NCI-H748 (cell line): Measurements from ENCODE around the gene LRRC74A.

ENCODE experiments used
- DNase-seq: peaks from one replicate; lab custom pipeline; 2025; ENCODE audit not compliant: unreplicated experiment; lab: John Stamatoyannopoulos, UW

LRRC74A gene

GRCh38 chr14:76810525-76810924 lies 15.7 kb upstream of the LRRC74A start:
- DNase-seq = no peak

- peak; percentile 35 for DNase-seq
Measured at GRCh38 chr14:76810953-76811400, 15.2 kb upstream of the LRRC74A start.

- DNase-seq = no peak
Measured at GRCh38 chr14:76811561-76811960, 14.6 kb upstream of the LRRC74A start.

GRCh38 chr14:76812093-76812421 lies 14.2 kb upstream of the LRRC74A start:
- DNase-seq = peak; percentile 61

- peak; percentile 97 for DNase-seq
Measured at GRCh38 chr14:76812422-76813383, 13.5 kb upstream of the LRRC74A start, which contains the start of gene ANGEL1. Gene ANGEL1, minus strand, starts transcription at chr14:76812882. Its CDS starts 55 bp downstream, at chr14:76812827.

GRCh38 chr14:76814726-76815645 lies 11.2 kb upstream of the LRRC74A start:
- DNase-seq = no peak

GRCh38 chr14:76820700-76821099 lies 5.5 kb upstream of the LRRC74A start:
- DNase-seq = no peak

GRCh38 chr14:76827696-76828296 lies 1.6 kb downstream of the LRRC74A start:
- DNase-seq = no peak

GRCh38 chr14:76828339-76829012 lies 2.3 kb downstream of the LRRC74A start:
- no peak for DNase-seq

- DNase-seq = no peak
Measured at GRCh38 chr14:76829013-76829365, 2.8 kb downstream of the LRRC74A start.

GRCh38 chr14:76829650-76830421 lies 3.6 kb downstream of the LRRC74A start:
- DNase-seq = peak; percentile 28

- no peak for DNase-seq
Measured at GRCh38 chr14:76830556-76830955, 4.3 kb downstream of the LRRC74A start.

- no peak for DNase-seq
Measured at GRCh38 chr14:76832503-76832988, 6.3 kb downstream of the LRRC74A start.

GRCh38 chr14:76833011-76833410 lies 6.8 kb downstream of the LRRC74A start:
- DNase-seq = no peak

- DNase-seq = peak; percentile 25
Measured at GRCh38 chr14:76834241-76834661, 8.0 kb downstream of the LRRC74A start.

GRCh38 chr14:76836029-76836630 lies 9.9 kb downstream of the LRRC74A start:
- DNase-seq = no peak

GRCh38 chr14:76837524-76837923 lies 11.3 kb downstream of the LRRC74A start:
- DNase-seq = no peak

- DNase-seq = no peak
Measured at GRCh38 chr14:76842414-76842813, 16.2 kb downstream of the LRRC74A start.

GRCh38 chr14:76844223-76844622 lies 18.0 kb downstream of the LRRC74A start:
- DNase-seq = peak; percentile 14
